Measurements from ENCODE around the gene EGF. TPM values are rescaled to one million over a fixed set of nuclear protein-coding genes. Genes with fewer than 3 reads are reported as not detected.
"Not testable (repeated sequence)": the region's sequence is repeated elsewhere in the genome, so short reads cannot be mapped to it uniquely, and the experiment has no call there.

Gene EGF
- polyA plus RNA-seq = under 1 TPM; 0.10 to 0.25 TPM

DNA sequence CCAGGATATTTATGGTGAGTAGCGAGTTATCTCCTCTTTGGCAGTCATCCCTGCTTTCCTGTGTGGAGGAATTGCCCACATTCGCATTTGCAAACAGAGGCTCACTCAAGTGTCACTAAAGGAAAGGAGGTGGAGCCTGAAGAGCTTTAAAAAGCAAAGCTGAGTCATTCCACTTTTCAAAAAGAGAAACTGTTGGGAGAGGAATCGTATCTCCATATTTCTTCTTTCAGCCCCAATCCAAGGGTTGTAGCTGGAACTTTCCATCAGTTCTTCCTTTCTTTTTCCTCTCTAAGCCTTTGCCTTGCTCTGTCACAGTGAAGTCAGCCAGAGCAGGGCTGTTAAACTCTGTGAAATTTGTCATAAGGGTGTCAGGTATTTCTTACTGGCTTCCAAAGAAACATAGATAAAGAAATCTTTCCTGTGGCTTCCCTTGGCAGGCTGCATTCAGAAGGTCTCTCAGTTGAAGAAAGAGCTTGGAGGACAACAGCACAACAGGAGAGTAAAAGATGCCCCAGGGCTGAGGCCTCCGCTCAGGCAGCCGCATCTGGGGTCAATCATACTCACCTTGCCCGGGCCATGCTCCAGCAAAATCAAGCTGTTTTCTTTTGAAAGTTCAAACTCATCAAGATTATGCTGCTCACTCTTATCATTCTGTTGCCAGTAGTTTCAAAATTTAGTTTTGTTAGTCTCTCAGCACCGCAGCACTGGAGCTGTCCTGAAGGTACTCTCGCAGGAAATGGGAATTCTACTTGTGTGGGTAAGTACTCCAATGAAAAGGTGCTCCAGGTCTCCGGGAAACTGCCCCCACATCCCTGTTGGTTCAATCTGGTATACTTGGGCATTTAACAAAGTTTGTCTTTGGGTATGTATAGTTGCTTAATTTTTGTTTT is at the start of gene EGF:
Gene EGF, plus strand, starts transcription at position 178 of the 890 bp plus-strand sequence. Its CDS starts 453 bp downstream, at position 631.
- no peaks in the 10 kb centered on the region for H3K4me1 ChIP-seq (ENCODE audit: control insufficient read depth in 2 of 2, insufficient read depth in 2 of 2, low read length in 1 of 2)
- H3K4me3 ChIP-seq (ENCODE audit: low read depth in 1 of 2, low read length in 2 of 2) = no peak within 1 kb of the TSS
- peaks cover 0 to 2% of the 10 kb centered on the region in 2 donors for H3K27me3 ChIP-seq (ENCODE audit: control insufficient read depth in 1 of 2, insufficient read depth in 2 of 2, low read length in 2 of 2)
- H3K9me3 ChIP-seq (ENCODE audit: control insufficient read depth in 2 of 2, insufficient read depth in 1 of 2, low read depth in 1 of 2, low read length in 1 of 2) = no peaks in the 10 kb centered on the region
- H3K36me3 ChIP-seq (ENCODE audit: control insufficient read depth in 2 of 2, insufficient read depth in 2 of 2, low read length in 1 of 2) = no peaks in the 10 kb centered on the region
- WGBS, 2 donors = 53 to 58% methylated on average over 9 of the region's 9 CpGs
- H3K27ac ChIP-seq (ENCODE audit: low read depth in 2 of 2, low read length in 1 of 2) = no peak within 1 kb of the TSS

DNA sequence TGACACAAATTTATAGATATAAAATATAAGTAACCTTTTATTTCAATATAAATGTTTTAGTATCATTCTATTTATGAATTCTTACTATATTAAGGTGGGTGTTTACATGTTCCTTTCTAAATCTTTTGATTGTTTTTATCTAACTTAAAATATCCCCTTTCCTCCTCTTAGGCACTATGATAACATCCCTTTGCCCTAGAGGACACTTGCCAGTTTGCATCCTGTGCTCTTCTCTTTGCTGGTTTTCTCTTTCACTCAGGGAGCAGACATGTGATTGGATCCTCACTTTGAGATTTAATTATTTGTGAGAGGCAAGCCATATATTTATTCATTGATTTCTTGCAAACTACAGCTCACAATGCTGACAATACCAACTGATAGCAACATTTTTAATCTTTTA is 48.5 kb upstream of the EGF start:
- Histone ChIP-seq H3K4me3 (ENCODE audit: low read depth in 1 of 2, low read length in 2 of 2) (no peak overlapping the region), H3K27ac (ENCODE audit: low read depth in 2 of 2, low read length in 1 of 2) (no peak overlapping the region), H3K36me3 (ENCODE audit: control insufficient read depth in 2 of 2, insufficient read depth in 2 of 2, low read length in 1 of 2) (no peaks in the 10 kb centered on the region), H3K9me3 (ENCODE audit: control insufficient read depth in 2 of 2, insufficient read depth in 1 of 2, low read depth in 1 of 2, low read length in 1 of 2) (no peaks in the 10 kb centered on the region), H3K27me3 (ENCODE audit: control insufficient read depth in 1 of 2, insufficient read depth in 2 of 2, low read length in 2 of 2) (no peaks in the 10 kb centered on the region), H3K4me1 (ENCODE audit: control insufficient read depth in 2 of 2, insufficient read depth in 2 of 2, low read length in 1 of 2) (no peaks in the 10 kb centered on the region)

DNA sequence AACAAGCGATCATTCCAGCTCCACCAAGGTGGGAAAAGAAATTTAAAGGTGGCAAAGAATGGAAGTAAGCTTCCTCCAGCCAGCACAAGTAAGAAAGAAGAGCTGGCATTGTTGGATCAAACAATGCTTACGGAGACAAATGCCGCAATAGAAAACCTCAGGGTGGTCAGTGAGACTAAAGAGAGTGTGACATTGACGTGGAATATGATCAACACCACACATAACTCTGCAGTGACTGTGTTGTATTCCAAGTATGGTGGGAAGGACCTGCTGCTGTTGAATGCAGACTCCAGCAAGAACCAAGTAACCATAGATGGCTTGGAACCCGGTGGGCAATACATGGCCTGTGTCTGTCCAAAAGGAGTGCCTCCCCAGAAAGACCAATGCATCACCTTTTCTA is 42.6 kb upstream of the EGF start:
- H3K27ac ChIP-seq (ENCODE audit: low read depth in 2 of 2, low read length in 1 of 2) = no peak overlapping the region
- no peak overlapping the region for H3K4me3 ChIP-seq (ENCODE audit: low read depth in 1 of 2, low read length in 2 of 2)
- H3K27me3 ChIP-seq (ENCODE audit: control insufficient read depth in 1 of 2, insufficient read depth in 2 of 2, low read length in 2 of 2) = no peaks in the 10 kb centered on the region
- H3K9me3 ChIP-seq (ENCODE audit: control insufficient read depth in 2 of 2, insufficient read depth in 1 of 2, low read depth in 1 of 2, low read length in 1 of 2) = peaks cover 0 to 3% of the 10 kb centered on the region in 2 donors
- H3K4me1 ChIP-seq (ENCODE audit: control insufficient read depth in 2 of 2, insufficient read depth in 2 of 2, low read length in 1 of 2) = peaks cover 0 to 7% of the 10 kb centered on the region in 2 donors
- no peaks in the 10 kb centered on the region for H3K36me3 ChIP-seq (ENCODE audit: control insufficient read depth in 2 of 2, insufficient read depth in 2 of 2, low read length in 1 of 2)
- 96% methylated on average over 5 of the region's 5 CpGs for WGBS, 2 donors

DNA sequence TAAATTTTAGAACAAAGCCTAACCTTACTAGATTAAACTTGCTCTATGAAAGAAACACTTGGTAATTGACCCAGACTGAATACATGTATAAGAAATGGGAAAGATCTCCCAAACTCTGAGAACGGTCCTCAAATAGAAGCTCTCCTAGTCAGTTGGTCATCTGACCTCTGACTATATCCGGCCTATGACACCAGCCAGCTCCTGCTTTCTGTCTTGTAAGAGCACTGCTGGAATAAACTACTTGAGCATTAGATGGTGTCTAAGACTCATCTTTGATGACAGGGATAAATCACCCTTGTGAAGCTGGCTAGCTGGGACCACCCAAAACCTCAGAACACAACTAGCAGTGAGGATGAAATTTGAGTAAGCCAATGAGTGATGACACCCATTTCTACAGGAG is 40.6 kb upstream of the EGF start:
- Histone ChIP-seq H3K27me3 (ENCODE audit: control insufficient read depth in 1 of 2, insufficient read depth in 2 of 2, low read length in 2 of 2) (no peaks in the 10 kb centered on the region), H3K27ac (ENCODE audit: low read depth in 2 of 2, low read length in 1 of 2) (no peak overlapping the region), H3K9me3 (ENCODE audit: control insufficient read depth in 2 of 2, insufficient read depth in 1 of 2, low read depth in 1 of 2, low read length in 1 of 2) (peaks cover 0 to 3% of the 10 kb centered on the region in 2 donors), H3K4me1 (ENCODE audit: control insufficient read depth in 2 of 2, insufficient read depth in 2 of 2, low read length in 1 of 2) (peaks cover 0 to 8% of the 10 kb centered on the region in 2 donors), H3K4me3 (ENCODE audit: low read depth in 1 of 2, low read length in 2 of 2) (no peak overlapping the region), H3K36me3 (ENCODE audit: control insufficient read depth in 2 of 2, insufficient read depth in 2 of 2, low read length in 1 of 2) (no peaks in the 10 kb centered on the region)
- WGBS, 2 donors = 94 to 98% methylated on average over 2 of the region's 2 CpGs

DNA sequence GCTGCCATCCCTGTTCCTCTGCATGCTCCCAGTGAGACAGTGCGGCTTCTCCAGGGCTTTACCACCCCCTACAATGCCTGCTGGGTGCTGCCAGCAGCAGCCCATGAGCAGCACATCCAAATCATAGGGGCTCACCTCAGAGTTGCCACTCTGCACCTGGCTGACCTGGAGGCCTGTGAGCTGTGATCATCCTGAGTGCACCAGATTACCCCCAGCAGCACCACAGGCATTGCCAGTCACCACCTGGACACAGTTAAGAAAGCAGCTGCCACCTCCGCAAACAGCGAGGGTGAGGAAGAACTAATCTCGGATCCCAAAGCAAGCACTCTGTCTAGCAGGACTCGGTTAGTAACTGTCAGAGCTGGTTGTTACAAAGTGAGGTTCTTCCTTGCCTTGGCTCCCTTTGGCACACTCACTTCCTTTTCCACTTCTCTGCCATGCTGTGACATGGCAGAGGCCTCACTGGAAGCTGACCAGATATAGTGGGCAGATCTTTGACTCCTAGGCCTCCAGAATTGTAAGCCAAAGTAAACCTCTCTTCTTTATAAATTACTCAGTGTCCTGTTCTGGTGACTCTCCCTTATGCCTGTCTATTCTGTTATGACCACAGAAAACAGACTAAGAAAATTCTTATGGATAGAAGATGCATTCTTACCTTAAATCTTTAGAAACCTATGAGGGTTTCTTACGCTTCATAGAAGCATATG is 39.6 kb upstream of the EGF start:
- 95 to 97% methylated on average over 6 of the region's 6 CpGs for WGBS, 2 donors
- no peak overlapping the region for H3K27ac ChIP-seq (ENCODE audit: low read depth in 2 of 2, low read length in 1 of 2)
- no peaks in the 10 kb centered on the region for H3K27me3 ChIP-seq (ENCODE audit: control insufficient read depth in 1 of 2, insufficient read depth in 2 of 2, low read length in 2 of 2)
- H3K36me3 ChIP-seq (ENCODE audit: control insufficient read depth in 2 of 2, insufficient read depth in 2 of 2, low read length in 1 of 2) = no peaks in the 10 kb centered on the region
- no peak overlapping the region for H3K4me3 ChIP-seq (ENCODE audit: low read depth in 1 of 2, low read length in 2 of 2)
- peaks cover 0 to 8% of the 10 kb centered on the region in 2 donors for H3K4me1 ChIP-seq (ENCODE audit: control insufficient read depth in 2 of 2, insufficient read depth in 2 of 2, low read length in 1 of 2)
- peaks cover 0 to 3% of the 10 kb centered on the region in 2 donors for H3K9me3 ChIP-seq (ENCODE audit: control insufficient read depth in 2 of 2, insufficient read depth in 1 of 2, low read depth in 1 of 2, low read length in 1 of 2)

DNA sequence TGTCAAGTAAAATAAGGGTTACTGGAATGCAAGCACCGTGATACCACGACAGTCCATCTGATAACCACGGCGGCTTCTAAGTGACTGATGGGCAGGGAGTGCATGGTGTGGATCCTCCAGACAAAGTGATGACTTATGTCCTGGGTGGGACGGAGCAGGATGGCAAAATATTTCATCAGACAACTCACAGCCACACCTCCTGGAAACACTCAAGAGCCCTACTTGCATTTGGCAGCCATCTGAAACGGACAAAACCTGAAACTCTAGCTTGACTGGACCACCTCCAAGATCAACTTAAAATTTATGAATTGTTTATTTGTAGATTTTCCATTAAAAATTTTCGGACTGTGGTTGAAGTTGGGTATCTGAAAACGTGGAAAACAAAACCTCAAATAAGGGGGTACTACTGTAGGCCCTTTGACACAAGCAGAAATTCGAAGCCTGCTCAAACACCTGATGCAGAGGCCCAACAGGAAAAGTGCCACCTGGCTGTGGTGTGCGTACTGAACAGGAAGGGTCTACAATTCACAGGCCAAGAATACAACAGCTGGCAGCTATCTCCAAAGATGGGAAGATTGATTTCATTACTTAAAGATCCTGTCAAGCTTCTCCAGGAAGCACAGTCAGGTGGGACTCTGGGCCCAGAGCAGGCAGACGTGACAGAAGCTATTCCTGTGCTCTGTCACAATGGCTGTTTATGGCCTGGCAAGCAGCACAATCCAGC is 38.7 kb upstream of the EGF start:
- H3K36me3 ChIP-seq (ENCODE audit: control insufficient read depth in 2 of 2, insufficient read depth in 2 of 2, low read length in 1 of 2) = no peaks in the 10 kb centered on the region
- no peak overlapping the region for H3K27ac ChIP-seq (ENCODE audit: low read depth in 2 of 2, low read length in 1 of 2)

DNA sequence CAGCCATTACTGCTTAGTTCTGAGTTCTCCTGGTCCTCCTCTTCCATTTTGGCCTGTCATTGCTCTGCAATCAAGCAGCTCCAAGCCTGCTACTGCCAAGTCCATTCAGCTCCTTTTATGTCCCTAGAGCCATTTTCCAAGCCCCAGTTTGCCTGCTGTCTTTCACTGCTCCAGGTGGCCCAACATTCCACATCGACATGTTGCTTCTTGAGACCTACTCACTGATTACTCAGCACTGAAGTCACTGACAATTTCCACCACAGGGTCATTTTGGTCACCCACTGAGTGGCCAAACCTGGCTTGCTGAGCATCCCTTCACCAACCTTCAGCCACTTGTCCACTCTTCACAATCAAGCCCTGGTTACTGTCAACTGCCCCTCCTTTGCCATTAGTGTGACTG is 37.6 kb upstream of the EGF start:
- H3K27me3 ChIP-seq (ENCODE audit: control insufficient read depth in 1 of 2, insufficient read depth in 2 of 2, low read length in 2 of 2) = no peaks in the 10 kb centered on the region
- H3K4me3 ChIP-seq (ENCODE audit: low read depth in 1 of 2, low read length in 2 of 2) = no peak overlapping the region
- WGBS, 2 donors = 83 to 89% methylated on average over 1 of the region's 1 CpG
- no peak overlapping the region for H3K27ac ChIP-seq (ENCODE audit: low read depth in 2 of 2, low read length in 1 of 2)
- peaks cover 0 to 8% of the 10 kb centered on the region in 2 donors for H3K4me1 ChIP-seq (ENCODE audit: control insufficient read depth in 2 of 2, insufficient read depth in 2 of 2, low read length in 1 of 2)
- no peaks in the 10 kb centered on the region for H3K36me3 ChIP-seq (ENCODE audit: control insufficient read depth in 2 of 2, insufficient read depth in 2 of 2, low read length in 1 of 2)
- peaks cover 0 to 3% of the 10 kb centered on the region in 2 donors for H3K9me3 ChIP-seq (ENCODE audit: control insufficient read depth in 2 of 2, insufficient read depth in 1 of 2, low read depth in 1 of 2, low read length in 1 of 2)

More for the DNA sequence above, 38.7 kb upstream of the EGF start:
- Histone ChIP-seq H3K4me3 (ENCODE audit: low read depth in 1 of 2, low read length in 2 of 2) (no peak overlapping the region), H3K4me1 (ENCODE audit: control insufficient read depth in 2 of 2, insufficient read depth in 2 of 2, low read length in 1 of 2) (peaks cover 0 to 8% of the 10 kb centered on the region in 2 donors), H3K9me3 (ENCODE audit: control insufficient read depth in 2 of 2, insufficient read depth in 1 of 2, low read depth in 1 of 2, low read length in 1 of 2) (peaks cover 0 to 3% of the 10 kb centered on the region in 2 donors), H3K27me3 (ENCODE audit: control insufficient read depth in 1 of 2, insufficient read depth in 2 of 2, low read length in 2 of 2) (no peaks in the 10 kb centered on the region)
- 56 to 58% methylated on average over 11 of the region's 11 CpGs for WGBS, 2 donors

DNA sequence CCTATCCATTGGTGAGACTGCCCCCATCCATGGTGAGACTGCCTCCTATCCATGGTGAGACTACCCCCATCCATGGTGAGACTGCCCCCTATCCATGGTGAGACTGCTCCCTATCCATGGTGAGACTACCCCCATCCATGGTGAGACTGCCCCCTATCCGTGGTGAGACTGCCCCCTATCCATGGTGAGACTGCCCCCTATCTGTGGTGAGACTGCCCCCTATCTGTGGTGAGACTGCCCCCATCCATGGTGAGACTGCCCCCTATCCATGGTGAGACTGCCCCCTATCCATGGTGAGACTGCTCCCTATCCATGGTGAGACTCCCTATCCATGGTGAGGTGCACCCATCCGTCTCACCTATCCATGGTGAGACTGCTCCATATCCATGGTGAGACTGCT is 37.1 kb upstream of the EGF start:
- H3K4me1 ChIP-seq (ENCODE audit: control insufficient read depth in 2 of 2, insufficient read depth in 2 of 2, low read length in 1 of 2); H3K4me3 ChIP-seq (ENCODE audit: low read depth in 1 of 2, low read length in 2 of 2); H3K9me3 ChIP-seq (ENCODE audit: control insufficient read depth in 2 of 2, insufficient read depth in 1 of 2, low read depth in 1 of 2, low read length in 1 of 2); H3K36me3 ChIP-seq (ENCODE audit: control insufficient read depth in 2 of 2, insufficient read depth in 2 of 2, low read length in 1 of 2); H3K27ac ChIP-seq (ENCODE audit: low read depth in 2 of 2, low read length in 1 of 2); H3K27me3 ChIP-seq (ENCODE audit: control insufficient read depth in 1 of 2, insufficient read depth in 2 of 2, low read length in 2 of 2): not testable (repeated sequence)
- 80 to 90% methylated on average over 2 of the region's 2 CpGs for WGBS, 2 donors

DNA sequence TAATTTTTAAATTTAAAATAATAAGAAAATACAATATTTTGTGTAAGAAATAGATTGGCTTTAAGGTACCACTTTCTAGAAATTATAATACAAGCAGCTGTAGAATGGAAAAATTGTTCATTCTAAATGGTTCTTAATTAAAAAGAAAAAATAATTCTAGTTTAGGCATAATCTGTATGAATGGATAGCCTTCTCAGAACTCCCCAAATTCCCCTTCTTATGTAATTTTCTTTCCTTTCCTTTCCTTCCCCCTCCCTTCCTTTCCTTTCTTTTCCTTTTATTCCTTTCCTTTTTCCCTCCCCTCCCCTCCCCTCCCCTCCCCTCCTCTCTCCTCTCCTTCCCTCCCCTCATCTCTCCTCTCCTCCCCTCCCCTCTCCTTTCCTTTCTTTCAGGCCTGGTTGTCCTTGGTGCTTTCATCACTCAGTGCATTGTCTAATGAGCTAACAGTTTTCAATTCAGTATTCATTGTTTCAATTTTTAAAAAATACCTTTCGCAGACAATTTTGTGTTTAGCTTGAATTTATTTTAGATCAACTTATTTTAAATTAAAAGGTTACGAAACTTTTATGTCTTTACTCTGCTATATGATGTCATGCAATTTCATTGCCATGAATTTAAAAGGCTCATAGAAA is 35.9 kb upstream of the EGF start:
- Histone ChIP-seq H3K9me3 (ENCODE audit: control insufficient read depth in 2 of 2, insufficient read depth in 1 of 2, low read depth in 1 of 2, low read length in 1 of 2) (peaks cover 0 to 6% of the 10 kb centered on the region in 2 donors), H3K36me3 (ENCODE audit: control insufficient read depth in 2 of 2, insufficient read depth in 2 of 2, low read length in 1 of 2) (no peaks in the 10 kb centered on the region), H3K4me1 (ENCODE audit: control insufficient read depth in 2 of 2, insufficient read depth in 2 of 2, low read length in 1 of 2) (peaks cover 0 to 8% of the 10 kb centered on the region in 2 donors), H3K27me3 (ENCODE audit: control insufficient read depth in 1 of 2, insufficient read depth in 2 of 2, low read length in 2 of 2) (no peaks in the 10 kb centered on the region), H3K4me3 (ENCODE audit: low read depth in 1 of 2, low read length in 2 of 2) (no peak overlapping the region), H3K27ac (ENCODE audit: low read depth in 2 of 2, low read length in 1 of 2) (no peak overlapping the region)
- 90 to 95% methylated on average over 2 of the region's 2 CpGs for WGBS, 2 donors
